Motor neuron (in vitro differentiated cells): ENCODE results near the gene YES1. TPM values are rescaled to one million over a fixed set of nuclear protein-coding genes. Genes with fewer than 3 reads are reported as not detected.
A peak's percentile ranks its signal among the peaks of the same experiment; 100 is the strongest.
"Not testable (repeated sequence)": the region's sequence is repeated elsewhere in the genome, so short reads cannot be mapped to it uniquely, and the experiment has no call there.

ENCODE experiments used
- ATAC-seq, 8 experiments: fragments of 200-7000 bp; cut with Tn5 transposase; replicated peaks in 6 of 8; 2 replicates each; pipeline ENCODE4 v1.8.0; 2021; ENCODE audit warnings: mild to moderate bottlenecking in 8 of 8, moderate library complexity in 8 of 8
- H3K27ac ChIP-seq, 2 donors: fragments of 250-450 bp; sonication (Bioruptor Pico); 2 replicates each; pipeline ENCODE4 v1.9.0; 2021; ENCODE audit warnings: antibody characterized with exemption in 2 of 2, mild to moderate bottlenecking in 2 of 2, moderate library complexity in 1 of 2
- H3K4me1 ChIP-seq, 2 donors: fragments of 250-450 bp; sonication (Bioruptor Pico); replicated peaks in 1 of 2; 2 replicates each; pipeline ENCODE4 v1.6.1; 2021; ENCODE audit warnings: antibody characterized with exemption in 2 of 2, mild to moderate bottlenecking in 2 of 2, moderate library complexity in 1 of 2
- H3K4me3 ChIP-seq, 5 donors: fragments of 250-450 bp; sonication (Bioruptor Pico); 2 replicates each; pipeline ENCODE4 v1.9.0; 2021; ENCODE audit warnings: antibody characterized with exemption in 5 of 5, mild to moderate bottlenecking in 5 of 5, moderate library complexity in 4 of 5
- WGBS, 10 experiments: fragments of 450-650 bp; shearing (Covaris generic); methylation state at CpG; one replicate each; pipeline ENCODE4 v1.0.0; 2022; 5-methylcytosine and 5-hydroxymethylcytosine counted together
- in situ Hi-C, 9 experiments: fragments of 400-800 bp; cut with MboI; loops; one replicate each; pipeline ENCODE4 v1.15.0; 2021; ENCODE audit warnings: low sequenced_read_pairs in 9 of 9, low pct_unique_long_range_greater_than_20kb in 2 of 9; ENCODE audit not compliant: unreplicated experiment in 9 of 9
- total RNA-seq, 8 experiments: library from RNA; unstranded; fragments of 300-600 nt; gene quantifications; 2 replicates each; pipeline versions ENCODE4 v1.2.3 to v1.2.4, GENCODE V29; 2022

Gene YES1
- total RNA-seq, 8 experiments from 2014 or later = 22.6 to 89.0 (median 33.9) TPM

- no peak overlapping the region for H3K27ac ChIP-seq
- H3K4me3 ChIP-seq = no peak overlapping the region
- in situ Hi-C loops = loop anchor here in 1 of 9 experiments (25.0 kb wide), 1 partner anchor 105 kb away; no protein-coding TSS in a partner anchor
- WGBS, 10 experiments = 61 to 100% (median 90%) methylated on average over 1 to 3 of the region's 3 CpGs; no CpG with 5 or more reads in 3 of the 10 experiments
- no peaks in the 10 kb centered on the region for H3K4me1 ChIP-seq
- ATAC-seq = no peak
Measured at GRCh38 chr18:732371-732770, 79.7 kb downstream of the YES1 start.

- Histone ChIP-seq H3K4me1 (no peaks in the 10 kb centered on the region), H3K27ac (no peak overlapping the region), H3K4me3 (no peak overlapping the region)
- in situ Hi-C loops = loop anchor here in 1 of 9 experiments (25.0 kb wide), 1 partner anchor 106 kb away; no protein-coding TSS in a partner anchor
- ATAC-seq = no peak
Measured at GRCh38 chr18:731185-731584, 80.9 kb downstream of the YES1 start.

- no peak overlapping the region for H3K27ac ChIP-seq
- no peak overlapping the region for H3K4me3 ChIP-seq
- in situ Hi-C loops = loop anchor here in 1 of 9 experiments (25.0 kb wide), 1 partner anchor 107 kb away; no protein-coding TSS in a partner anchor
- H3K4me1 ChIP-seq = no peaks in the 10 kb centered on the region
- ATAC-seq = peak in 1 of 8 experiments; percentile 18
Measured at GRCh38 chr18:730692-731091, 81.3 kb downstream of the YES1 start.

GRCh38 chr18:730120-730519, 81.9 kb downstream of the YES1 start:
- H3K4me3 ChIP-seq, H3K27ac ChIP-seq, H3K4me1 ChIP-seq: not testable (repeated sequence)
- ATAC-seq = peak in 3 of 8 experiments; percentile 40 to 58 (median 44)
- in situ Hi-C loops = loop anchor here in 1 of 9 experiments (25.0 kb wide), 1 partner anchor 107 kb away; no protein-coding TSS in a partner anchor
- 80 to 100% (median 100%) methylated on average over 1 to 4 of the region's 5 CpGs; no CpG with 5 or more reads in 4 of the 10 experiments for WGBS, 10 experiments

- in situ Hi-C loops = loop anchor here in 1 of 9 experiments (25.0 kb wide), 1 partner anchor 112 kb away; no protein-coding TSS in a partner anchor
- ATAC-seq = no peak
- 93 to 100% (median 96%) methylated on average over 3 to 9 of the region's 9 CpGs; no CpG with 5 or more reads in 2 of the 10 experiments for WGBS, 10 experiments
- Histone ChIP-seq H3K4me3 (no peak overlapping the region), H3K4me1 (no peaks in the 10 kb centered on the region), H3K27ac (no peak overlapping the region)
Measured at GRCh38 chr18:725646-726045, 86.4 kb downstream of the YES1 start.

GRCh38 chr18:723541-724080, 88.4 kb downstream of the YES1 start:
- 29 to 100% (median 89%) methylated on average over 1 of the region's 1 CpG; no CpG with 5 or more reads in 1 of the 10 experiments for WGBS, 10 experiments
- H3K4me3 ChIP-seq = no peak overlapping the region
- in situ Hi-C loops = no loop called here
- peak in 2 of 8 experiments; percentile 29 to 45 for ATAC-seq
- H3K27ac ChIP-seq = no peak overlapping the region
- no peaks in the 10 kb centered on the region for H3K4me1 ChIP-seq

GRCh38 chr18:717003-717402, 95.0 kb downstream of the YES1 start:
- Histone ChIP-seq H3K4me3 (no peak overlapping the region), H3K4me1 (no peaks in the 10 kb centered on the region), H3K27ac (no peak overlapping the region)
- WGBS, 10 experiments = 70 to 100% (median 91%) methylated on average over 2 to 4 of the region's 4 CpGs
- in situ Hi-C loops = no loop called here
- no peak for ATAC-seq

GRCh38 chr18:715626-716025, 96.4 kb downstream of the YES1 start:
- in situ Hi-C loops = no loop called here
- 0 to 100% (median 47%) methylated on average over 1 of the region's 1 CpG; no CpG with 5 or more reads in 4 of the 10 experiments for WGBS, 10 experiments
- Histone ChIP-seq H3K4me1 (no peaks in the 10 kb centered on the region), H3K27ac (no peak overlapping the region), H3K4me3 (no peak overlapping the region)
- ATAC-seq = no peak

- Histone ChIP-seq H3K4me3 (no peak overlapping the region), H3K27ac (no peak overlapping the region), H3K4me1 (peaks cover 0 to 2% of the 10 kb centered on the region in 2 donors)
- WGBS, 10 experiments = 93 to 100% (median 100%) methylated on average over 1 to 9 of the region's 23 CpGs; no CpG with 5 or more reads in 4 of the 10 experiments
- no peak for ATAC-seq
- in situ Hi-C loops = no loop called here
Measured at GRCh38 chr18:713135-713490, 98.9 kb downstream of the YES1 start.

- peak; percentile 79 to 92 (median 84) for ATAC-seq
- peak within 1 kb of the TSS; percentile 43 to 65 (median 45) for H3K4me3 ChIP-seq
- 76 to 83% methylated on average over 10 to 12 of the region's 91 CpGs; no CpG with 5 or more reads in 8 of the 10 experiments for WGBS, 10 experiments
- in situ Hi-C loops = no loop called here
- H3K27ac ChIP-seq = peak within 1 kb of the TSS in 1 of 2 donors; percentile 35
- peaks cover 0 to 2% of the 10 kb centered on the region in 2 donors for H3K4me1 ChIP-seq
Measured at GRCh38 chr18:712401-713134, 99.5 kb downstream of the YES1 start, which contains the start of gene ENOSF1. TSS of gene ENOSF1 (minus strand) at chr18:712630. CDS start at chr18:712587, 43 bp downstream.

- H3K27ac ChIP-seq = peak overlapping the region in 1 of 2 donors; percentile 35
- peak overlapping the region; percentile 43 to 65 (median 45) for H3K4me3 ChIP-seq
- 0 to 40% (median 4%) methylated on average over 1 to 12 of the region's 42 CpGs; no CpG with 5 or more reads in 2 of the 10 experiments for WGBS, 10 experiments
- H3K4me1 ChIP-seq = peaks cover 0 to 2% of the 10 kb centered on the region in 2 donors
- in situ Hi-C loops = no loop called here
- peak; percentile 43 to 72 (median 62) for ATAC-seq
Measured at GRCh38 chr18:711657-712400, 100.2 kb downstream of the YES1 start.

- peak; percentile 2 to 42 (median 28) for ATAC-seq
- in situ Hi-C loops = no loop called here
- H3K4me1 ChIP-seq = peaks cover 0 to 2% of the 10 kb centered on the region in 2 donors
- no peak overlapping the region for H3K27ac ChIP-seq
- H3K4me3 ChIP-seq = peak overlapping the region; percentile 43 to 65 (median 45)
- 10 to 60% (median 32%) methylated on average over 1 to 5 of the region's 8 CpGs; no CpG with 5 or more reads in 4 of the 10 experiments for WGBS, 10 experiments
Measured at GRCh38 chr18:711310-711656, 100.8 kb downstream of the YES1 start.
